Calu3 (cell line): ENCODE measurements around the gene BMP10. TPM values are rescaled to one million over a fixed set of nuclear protein-coding genes. Genes with fewer than 3 reads are reported as not detected.

ENCODE experiments used
- BruUV-seq: library from RNA; stranded (reverse); fragments of 400-500 nt; replicated peaks from 2 replicates; lab custom pipeline; 2021; lab: Mats Ljungman, UMichigan
- CTCF ChIA-PET: fragments of 300-600 bp; sonication (Branson Sonifier 250); formaldehyde crosslinking; loops from one replicate; lab custom pipeline; 2022; ENCODE audit warnings: antibody characterized with exemption; lab: Charles Lee
- DNase-seq: peaks from one replicate; pipeline ENCODE4 v3.0.0; 2022
- H3K27ac Mint-ChIP-seq: one replicate; pipeline ENCODE4 v1.8.0; 2022; ENCODE audit warnings: mixed read lengths; ENCODE audit not compliant: unreplicated experiment
- H3K27me3 Mint-ChIP-seq: one replicate; pipeline ENCODE4 v1.8.0; 2022; ENCODE audit warnings: mixed read lengths; ENCODE audit not compliant: unreplicated experiment
- H3K36me3 Mint-ChIP-seq: one replicate; pipeline ENCODE4 v1.8.0; 2022; ENCODE audit warnings: mild to moderate bottlenecking, moderate library complexity, mixed read lengths; ENCODE audit not compliant: insufficient read depth, unreplicated experiment
- H3K4me1 Mint-ChIP-seq: one replicate; pipeline ENCODE4 v1.8.0; 2022; ENCODE audit warnings: mild to moderate bottlenecking, low read depth, mixed read lengths; ENCODE audit not compliant: unreplicated experiment
- H3K4me3 Mint-ChIP-seq: one replicate; pipeline ENCODE4 v1.8.0; 2022; ENCODE audit warnings: mild to moderate bottlenecking, low read depth, moderate library complexity, mixed read lengths; ENCODE audit not compliant: unreplicated experiment
- H3K9me3 Mint-ChIP-seq: one replicate; pipeline ENCODE4 v1.8.0; 2022; ENCODE audit warnings: low read depth, mixed read lengths; ENCODE audit not compliant: unreplicated experiment
- CTCF ChIP-seq: fragments of 200-600 bp; IDR thresholded peaks from one replicate; pipeline ENCODE4 v1.8.0; 2022; ENCODE audit warnings: antibody characterized with exemption; ENCODE audit not compliant: unreplicated experiment
- intact Hi-C: fragments of 100-400 bp; cut with micrococcal nuclease; formaldehyde crosslinking; loops from one replicate; pipeline ENCODE4 v1.10.0; 2022; ENCODE audit not compliant: unreplicated experiment
- total RNA-seq: library from RNA; stranded (reverse); gene quantifications from 2 replicates; pipeline ENCODE4 v1.2.3, GENCODE V29; 2022

The BMP10 gene
- total RNA-seq, 1 experiment from 2014 or later: not detected

GRCh38 chr2:68824831-68825230 is 46.4 kb downstream of the BMP10 start:
- BruUV-seq: no TSS peak
- no peaks in the 10 kb centered on the region for H3K9me3 Mint-ChIP-seq
- no peak for TF ChIP-seq CTCF
- no peak overlapping the region for H3K4me3 Mint-ChIP-seq
- no peak for DNase-seq
- peaks cover 14% of the 10 kb centered on the region for H3K4me1 Mint-ChIP-seq
- H3K36me3 Mint-ChIP-seq: peaks cover 6% of the 10 kb centered on the region
- H3K27ac Mint-ChIP-seq: no peak overlapping the region
- H3K27me3 Mint-ChIP-seq: peaks cover 54% of the 10 kb centered on the region
- intact Hi-C loops: no loop called here
- CTCF ChIA-PET: no interaction called here

DNA sequence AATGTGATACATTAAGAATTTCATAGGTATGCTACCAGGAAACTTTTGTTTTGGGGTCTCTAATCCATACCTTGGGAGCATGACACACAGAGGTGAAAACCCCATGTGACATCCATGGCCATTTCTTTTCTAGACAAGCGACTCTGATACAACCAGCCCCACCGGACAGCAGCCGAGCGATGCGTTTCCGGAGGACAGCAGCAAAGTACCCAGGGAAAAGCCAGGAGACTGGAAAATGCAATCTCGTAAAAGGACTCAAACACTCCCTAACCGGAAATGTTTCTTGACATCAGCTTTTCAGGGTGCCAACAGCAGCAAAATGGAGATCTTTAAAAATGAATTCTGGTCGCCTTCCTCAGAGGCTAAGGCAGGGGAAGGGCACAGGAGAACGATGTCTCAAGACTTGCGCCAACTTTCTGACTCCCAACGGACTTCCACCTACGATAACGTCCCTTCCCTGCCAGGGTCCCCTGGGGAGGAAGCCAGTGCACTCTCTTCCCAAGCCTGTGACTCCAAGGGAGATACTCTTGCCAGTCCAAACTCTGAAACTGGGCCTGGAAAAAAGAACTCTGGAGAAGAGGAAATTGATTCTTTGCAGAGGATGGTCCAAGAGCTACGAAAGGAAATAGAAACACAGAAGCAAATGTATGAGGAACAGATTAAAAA is 48.9 kb downstream of the BMP10 start:
- no peak for TF ChIP-seq CTCF
- Mint-ChIP-seq H3K36me3 (no peaks in the 10 kb centered on the region), H3K9me3 (no peaks in the 10 kb centered on the region), H3K27ac (no peak overlapping the region), H3K4me3 (no peak overlapping the region), H3K4me1 (no peaks in the 10 kb centered on the region), H3K27me3 (peaks cover 42% of the 10 kb centered on the region)
- BruUV-seq: no TSS peak
- intact Hi-C loops: no loop called here
- CTCF ChIA-PET: no interaction called here
- no peak for DNase-seq

DNA sequence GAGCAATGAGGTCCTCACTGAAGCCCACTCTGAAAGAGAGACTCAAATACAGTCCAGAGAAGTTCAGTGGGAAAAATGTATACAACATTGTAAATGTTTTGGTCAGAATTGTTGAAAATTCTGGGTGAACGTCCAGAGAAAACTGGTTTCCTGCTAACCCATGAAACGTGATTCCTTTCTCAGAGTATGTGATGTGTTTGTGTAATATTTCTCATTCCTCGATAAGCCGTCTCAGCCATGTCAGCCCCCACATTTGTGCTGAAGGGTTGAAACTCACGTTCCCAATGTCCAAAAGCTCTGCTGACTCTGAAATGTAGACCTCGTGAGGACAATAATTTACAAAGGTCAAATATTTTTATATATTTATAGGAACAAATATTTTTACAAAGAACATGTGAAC is 51.6 kb downstream of the BMP10 start:
- Mint-ChIP-seq H3K27ac (no peak overlapping the region), H3K36me3 (no peaks in the 10 kb centered on the region), H3K4me3 (no peak overlapping the region), H3K27me3 (peaks cover 30% of the 10 kb centered on the region), H3K4me1 (no peaks in the 10 kb centered on the region), H3K9me3 (no peaks in the 10 kb centered on the region)
- intact Hi-C loops: no loop called here
- no TSS peak for BruUV-seq
- TF ChIP-seq CTCF: no peak
- CTCF ChIA-PET: interaction anchor here (0.5 kb wide), 1 partner anchor 66 kb away, joined by 3 read pairs; no protein-coding TSS in a partner anchor
- DNase-seq: no peak

DNA sequence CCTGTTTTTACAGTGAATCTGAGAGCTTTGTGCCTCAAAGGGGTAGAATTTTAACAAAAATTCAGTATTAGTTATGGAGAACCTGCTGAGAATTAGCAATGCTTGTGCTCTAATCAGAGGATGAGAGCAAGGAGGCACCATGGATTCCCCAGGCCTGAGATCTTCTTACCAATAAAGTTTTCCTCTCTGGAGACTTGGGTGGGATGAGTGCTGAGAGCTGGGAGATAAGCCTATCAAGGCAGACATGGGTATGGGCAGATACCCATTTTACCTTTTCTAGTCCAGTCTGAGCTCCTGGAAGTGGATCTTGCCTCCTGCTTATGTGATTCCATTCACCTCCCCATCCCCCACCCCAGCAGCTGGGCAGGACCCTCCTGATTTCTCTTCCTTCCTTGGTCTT is 53.9 kb downstream of the BMP10 start:
- intact Hi-C loops: no loop called here
- CTCF ChIA-PET: no interaction called here
- BruUV-seq: no TSS peak
- no peak overlapping the region for H3K27ac Mint-ChIP-seq
- no peaks in the 10 kb centered on the region for H3K9me3 Mint-ChIP-seq
- no peak for TF ChIP-seq CTCF
- H3K27me3 Mint-ChIP-seq: peaks cover 24% of the 10 kb centered on the region
- H3K4me1 Mint-ChIP-seq: no peaks in the 10 kb centered on the region
- H3K4me3 Mint-ChIP-seq: no peak overlapping the region
- DNase-seq: no peak
- H3K36me3 Mint-ChIP-seq: no peaks in the 10 kb centered on the region

Other genes starting within 250 kb of the BMP10 start
- not detected in 2 replicates for gene PROKR1, start 227.8 kb downstream of the BMP10 start, total RNA-seq
- gene ARHGAP25, start 136.6 kb downstream of the BMP10 start, total RNA-seq: 0.51 TPM in 1 of 2 replicates, not detected in the other
- not detected in 2 replicates for gene GKN2, start 81.5 kb upstream of the BMP10 start, total RNA-seq
- not detected in 2 replicates for gene GKN1, start 103.2 kb upstream of the BMP10 start, total RNA-seq
- 0.66 and 0.86 TPM in 2 replicates for gene ANTXR1, start 141.8 kb upstream of the BMP10 start, total RNA-seq